ENCODE measurements around the gene NUDT4.

NUDT4 gene

GRCh38 chr12:93377252-93378195 lies at the start of gene NUDT4:
Gene NUDT4 (plus strand): TSS chr12:93377925. CDS start chr12:93378323, 398 bp downstream.
- peak; percentile 92 to 98 (median 96) for DNase-seq

GRCh38 chr12:93333054-93333453 lies 44.7 kb upstream of the NUDT4 start:
- no peak for DNase-seq

GRCh38 chr12:93333828-93334227 lies 43.9 kb upstream of the NUDT4 start:
- DNase-seq, result no peak

- DNase-seq, result no peak
Measured at GRCh38 chr12:93335603-93336162, 42.0 kb upstream of the NUDT4 start.

- no peak for DNase-seq
Measured at GRCh38 chr12:93336291-93336741, 41.4 kb upstream of the NUDT4 start.

- no peak for DNase-seq
Measured at GRCh38 chr12:93338598-93338997, 39.1 kb upstream of the NUDT4 start.

- no peak for DNase-seq
Measured at GRCh38 chr12:93339695-93340094, 38.0 kb upstream of the NUDT4 start.

- no peak for DNase-seq
Measured at GRCh38 chr12:93341409-93342049, 36.2 kb upstream of the NUDT4 start.

- DNase-seq, result no peak
Measured at GRCh38 chr12:93347054-93347785, 30.5 kb upstream of the NUDT4 start.

GRCh38 chr12:93348575-93349435 lies 28.9 kb upstream of the NUDT4 start:
- no peak for DNase-seq

GRCh38 chr12:93351726-93352125 lies 26.0 kb upstream of the NUDT4 start:
- DNase-seq, result no peak

GRCh38 chr12:93352321-93352720 lies 25.4 kb upstream of the NUDT4 start:
- DNase-seq, result no peak

GRCh38 chr12:93356214-93356613 lies 21.5 kb upstream of the NUDT4 start:
- no peak for DNase-seq

- no peak for DNase-seq
Measured at GRCh38 chr12:93358058-93358457, 19.7 kb upstream of the NUDT4 start.

GRCh38 chr12:93358821-93359220 lies 18.9 kb upstream of the NUDT4 start:
- DNase-seq, result no peak

GRCh38 chr12:93360688-93361087 lies 17.0 kb upstream of the NUDT4 start:
- DNase-seq, result no peak

GRCh38 chr12:93361151-93361919 lies 16.4 kb upstream of the NUDT4 start:
- DNase-seq, result no peak

- DNase-seq, result peak in 1 of 6 experiments; percentile 1
Measured at GRCh38 chr12:93363841-93364297, 13.9 kb upstream of the NUDT4 start.

GRCh38 chr12:93365616-93366405 lies 11.9 kb upstream of the NUDT4 start:
- DNase-seq, result no peak

- DNase-seq, result no peak
Measured at GRCh38 chr12:93366422-93366821, 11.3 kb upstream of the NUDT4 start.

Data from stimulated activated naive CD4-positive, alpha-beta T cell (primary cell).